Right lung (tissue), 5 donors: ENCODE data around the gene CEP152. TPM values are rescaled to one million over a fixed set of nuclear protein-coding genes. Genes with fewer than 3 reads are reported as not detected.

Experiments
- DNase-seq, 2 donors: peaks; one replicate each; pipeline ENCODE4 v3.0.0-alpha.2; 2013
- polyA plus RNA-seq, 5 donors: library from polyadenylated mRNA; unstranded; fragments of 120-200 nt; gene quantifications; one replicate each; pipeline versions ENCODE4 v1.2.1 to v1.2.3, GENCODE V29; 2013; ENCODE audit warnings: inconsistent platforms in 1 of 5, low replicate concordance in 1 of 5; ENCODE audit not compliant: insufficient read length in 5 of 5, insufficient read depth in 1 of 5

Gene CEP152
- polyA plus RNA-seq, 5 donors, result 5.7 to 14.7 (median 13.0) TPM

DNA sequence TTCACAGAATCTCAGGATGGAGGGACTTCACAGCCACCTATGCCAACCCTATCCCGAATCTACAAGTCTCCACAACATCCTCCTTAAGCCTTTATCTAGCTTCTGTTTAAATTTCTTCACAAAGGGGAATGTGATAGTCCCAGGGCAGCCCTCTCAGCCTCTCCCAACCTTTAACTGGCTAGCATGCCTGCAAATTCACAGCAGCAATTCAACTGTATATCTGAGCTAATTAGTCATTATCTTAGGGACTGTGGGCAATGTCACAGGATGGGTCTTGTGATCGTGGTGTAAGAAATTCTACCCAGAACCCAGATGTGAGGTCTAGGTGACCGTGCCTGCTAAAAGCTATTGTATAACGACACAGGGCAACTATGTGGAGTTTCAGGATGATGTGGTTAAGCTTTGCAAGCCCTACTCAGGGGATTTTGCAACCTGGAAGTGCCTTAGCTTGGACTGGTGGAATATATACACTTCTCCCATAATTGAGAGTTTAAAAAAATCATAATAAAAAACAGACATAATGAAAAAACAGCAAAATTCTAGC, 99.8 kb downstream of the CEP152 start:
- no peak for DNase-seq

DNA sequence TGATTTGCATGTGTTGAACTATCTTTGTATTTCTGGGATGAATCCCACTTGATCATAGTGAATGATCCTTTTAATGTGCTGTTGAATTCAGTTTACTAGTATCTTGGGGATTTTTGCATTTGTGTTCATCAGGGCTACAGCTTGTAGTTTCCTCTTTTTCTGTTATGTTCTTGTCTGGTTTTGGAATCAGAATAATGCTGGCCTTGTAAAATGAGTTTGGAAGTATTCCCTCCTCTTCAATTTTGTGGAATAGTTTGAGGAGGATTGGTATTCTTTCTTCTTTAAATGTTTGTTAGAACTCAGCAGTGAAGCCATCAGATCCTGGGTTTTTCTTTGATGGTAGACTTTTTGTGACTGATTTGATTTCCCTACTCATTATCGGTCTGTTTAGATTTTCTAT, 102.2 kb downstream of the CEP152 start:
- no peak for DNase-seq

DNA sequence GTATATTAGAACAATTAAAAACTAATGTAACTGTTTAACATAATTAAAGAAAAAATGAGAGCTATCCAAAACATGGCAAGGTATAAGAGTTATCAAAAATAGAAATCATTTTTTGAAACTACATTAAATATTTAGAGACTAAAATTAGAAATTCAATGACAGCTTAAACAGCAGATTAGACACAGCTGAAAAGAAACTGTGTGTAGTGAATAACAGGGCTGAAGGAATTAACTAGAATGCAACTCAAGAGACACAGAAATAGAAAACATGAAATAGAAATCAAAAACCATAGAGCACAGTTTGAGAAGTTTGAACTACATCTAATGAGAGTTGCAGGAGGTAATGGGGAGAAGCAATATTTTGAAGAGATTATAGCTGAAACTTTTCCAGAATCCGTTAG, 105.5 kb downstream of the CEP152 start:
- no peak for DNase-seq

DNA sequence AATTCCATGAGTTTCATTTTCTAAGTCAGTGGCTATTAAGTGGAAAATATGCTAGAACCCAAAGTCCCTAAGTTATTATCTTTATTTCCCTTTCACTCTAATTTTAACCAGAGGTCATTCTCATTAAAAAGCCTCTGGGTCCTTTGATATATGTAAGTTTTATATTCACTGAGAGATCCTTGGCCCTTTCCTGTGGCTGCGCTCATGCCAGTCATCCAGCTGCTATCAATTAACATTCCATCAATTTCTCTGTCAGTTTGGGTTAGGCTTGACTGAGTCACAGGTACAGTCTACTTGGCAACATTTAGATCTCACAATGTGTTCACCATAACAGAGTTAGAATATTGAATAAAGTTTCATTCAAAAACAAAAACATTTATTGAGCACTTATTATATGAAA, 107.3 kb downstream of the CEP152 start:
- DNase-seq, result no peak

DNA sequence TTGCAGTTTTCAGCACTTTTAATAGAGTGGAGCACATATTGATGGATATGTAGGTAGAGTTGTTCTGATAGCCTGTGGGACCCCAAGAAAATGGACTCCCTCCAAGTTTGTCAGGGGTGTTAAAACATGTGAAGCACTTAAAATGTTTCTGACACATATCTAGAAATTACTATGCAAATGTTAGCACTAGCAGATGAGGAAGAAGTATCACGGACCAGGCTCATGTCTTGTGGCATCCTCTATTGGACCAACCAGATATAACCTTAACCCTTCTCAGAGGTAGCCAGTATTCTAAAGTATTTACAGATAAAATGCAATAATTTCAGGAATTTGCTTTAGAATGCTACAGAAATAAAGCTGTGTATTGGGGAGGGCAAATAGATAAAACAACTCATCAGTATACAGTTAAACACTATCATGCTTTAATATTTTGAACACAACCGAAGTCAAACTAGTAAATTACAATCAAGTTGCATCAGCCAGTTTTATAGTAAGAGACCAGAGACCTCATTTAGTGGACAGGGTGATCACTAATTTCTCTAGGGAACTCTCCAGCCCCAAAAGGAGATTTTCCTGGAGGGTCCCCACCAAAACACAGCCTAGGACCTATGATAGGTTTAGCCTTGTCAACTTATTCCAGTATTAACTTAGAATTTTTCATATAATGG, 108.2 kb downstream of the CEP152 start:
- no peak for DNase-seq

DNA sequence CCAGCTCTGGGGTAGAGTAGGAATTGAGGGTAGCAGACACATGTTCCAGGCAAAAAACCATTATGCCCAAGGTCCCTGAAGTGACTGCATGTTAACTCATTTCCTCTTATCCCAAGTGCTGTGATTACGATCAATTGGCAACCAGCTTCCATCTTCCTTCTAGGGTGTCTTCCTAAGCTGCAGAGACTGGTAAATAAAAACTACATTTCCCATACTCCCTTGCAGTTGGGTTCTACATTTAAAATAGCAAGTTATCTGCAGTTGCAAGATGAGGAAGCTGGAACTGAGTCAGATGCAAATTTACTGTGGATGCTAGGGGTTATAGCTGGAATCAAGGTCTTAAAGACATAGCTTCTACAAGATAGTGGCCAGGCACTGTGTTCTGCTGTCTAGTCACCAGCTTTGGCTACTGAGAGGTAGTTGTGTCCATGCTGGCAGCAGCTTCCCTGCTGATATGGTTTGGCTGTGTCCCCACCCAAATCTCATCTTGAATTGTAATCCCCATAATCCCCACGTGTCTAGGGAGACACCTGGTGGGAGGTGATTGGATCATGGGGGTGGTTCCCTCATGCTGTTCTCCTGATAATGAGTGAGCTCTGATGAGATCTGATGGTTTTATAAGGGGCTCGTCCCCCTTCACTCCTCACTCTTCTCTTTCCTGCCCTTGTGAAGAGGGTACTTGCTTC, 114.1 kb downstream of the CEP152 start:
- DNase-seq, result no peak

DNA sequence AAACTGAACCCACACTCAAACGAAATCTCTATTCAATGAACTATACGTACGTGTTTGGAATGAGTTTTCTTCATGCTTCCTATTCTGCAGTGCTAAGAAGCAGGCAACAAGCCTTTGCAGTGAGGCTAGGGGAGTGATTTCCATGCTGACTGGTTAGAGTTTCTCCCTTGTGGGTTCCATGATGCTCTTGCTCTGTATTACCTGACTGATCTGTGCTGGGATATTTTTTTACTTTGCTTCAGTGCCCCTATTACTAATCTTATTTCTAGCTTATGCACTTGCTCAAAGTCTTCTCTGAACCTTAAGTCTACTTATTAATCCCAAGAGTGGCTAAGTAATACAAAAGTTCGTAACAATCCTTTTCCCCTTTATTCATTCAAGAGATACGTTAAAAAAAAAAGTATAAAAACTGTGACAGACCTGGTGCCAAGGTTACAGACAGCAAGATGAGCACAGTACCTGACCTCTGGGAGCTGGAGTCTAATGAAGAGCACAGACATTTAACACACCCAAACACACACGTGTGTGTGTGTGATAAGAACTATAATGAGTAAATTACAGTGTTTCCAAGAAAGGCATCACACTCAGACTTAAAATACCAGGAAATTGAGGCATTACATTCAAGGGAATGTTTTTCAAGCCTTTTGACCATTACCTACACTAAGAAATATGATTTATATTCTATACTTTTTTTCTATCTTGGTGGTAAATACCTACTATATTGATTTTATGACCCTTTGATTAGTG, 114.9 kb downstream of the CEP152 start:
- DNase-seq, result no peak

DNA sequence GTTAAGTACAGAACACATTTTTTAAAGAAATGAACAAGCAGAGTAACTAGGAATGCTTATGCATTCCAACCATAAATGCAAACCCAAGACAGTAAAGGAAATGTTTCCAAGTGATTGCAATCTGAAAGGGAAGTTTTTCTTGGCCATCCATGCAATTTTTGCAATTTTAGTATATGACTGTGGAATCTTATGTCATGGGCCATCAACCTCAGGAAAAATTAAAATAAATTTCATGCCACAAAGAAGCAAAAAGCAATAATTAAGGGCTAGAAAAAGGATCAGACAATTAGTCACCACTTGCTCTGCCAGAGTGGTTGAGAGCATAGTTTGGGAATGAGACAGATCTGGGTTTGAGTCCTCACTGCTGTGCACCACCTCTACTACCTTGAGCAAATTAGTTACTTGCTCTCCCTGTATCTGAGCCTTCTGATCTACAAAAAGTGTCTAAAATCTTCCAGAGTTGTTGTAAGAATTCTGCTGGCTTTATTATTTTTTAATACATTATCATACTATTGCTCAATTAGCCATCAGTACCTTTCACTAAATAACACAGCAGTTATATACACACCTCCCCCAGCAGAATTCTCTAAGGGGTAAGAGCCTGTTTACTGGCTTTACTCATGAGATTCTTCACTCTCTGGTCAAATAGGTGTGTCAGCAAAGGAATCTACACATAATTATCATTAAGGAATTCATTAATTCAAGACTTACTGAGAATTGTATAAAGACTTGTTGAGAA, 115.6 kb downstream of the CEP152 start:
- DNase-seq, result no peak

DNA sequence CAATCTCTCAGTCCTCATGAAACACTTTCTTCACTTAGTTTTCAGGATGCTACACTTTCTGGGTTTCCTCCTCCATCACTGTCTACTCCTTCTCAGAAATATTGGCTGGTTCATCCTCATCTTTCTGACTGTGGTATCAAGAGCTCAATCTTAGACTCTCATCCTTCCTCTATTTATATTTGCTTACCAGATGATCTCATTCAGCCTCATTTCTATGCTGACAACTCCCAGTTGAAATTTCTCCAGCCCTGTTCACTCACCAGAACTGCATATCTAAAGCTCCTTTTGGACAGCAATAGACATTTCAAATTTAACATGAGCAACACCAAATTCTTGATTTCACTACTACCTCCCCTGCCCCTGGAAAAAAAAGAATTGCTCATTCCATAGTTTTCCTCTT, 117.4 kb downstream of the CEP152 start:
- no peak for DNase-seq

DNA sequence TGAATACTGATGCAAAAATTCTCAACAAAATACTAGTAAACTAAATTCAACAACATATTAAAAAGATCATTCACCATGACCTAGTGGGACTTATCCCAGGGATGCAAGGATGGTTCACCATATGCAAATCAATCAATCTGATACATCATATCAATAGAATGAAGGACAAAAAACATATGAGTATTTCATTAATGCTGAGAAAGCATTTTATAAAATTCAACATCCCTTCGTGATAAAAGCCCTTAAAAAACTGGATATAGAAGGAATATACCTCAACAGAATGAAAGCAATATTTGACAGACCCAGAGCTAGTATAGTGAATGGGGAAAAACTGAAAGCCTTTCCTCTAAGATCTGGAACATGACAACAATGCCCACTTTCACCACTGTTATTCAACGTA, 122.4 kb downstream of the CEP152 start:
- no peak for DNase-seq

Other genes starting within 250 kb of the CEP152 start
- 10 to 100 TPM; 78.7 to 99.3 (median 85.4) TPM for gene FBN1, start 165.4 kb downstream of the CEP152 start, polyA plus RNA-seq
- gene EID1, start 67.1 kb upstream of the CEP152 start, polyA plus RNA-seq, result 100 to 1,000 TPM; 234 to 317 (median 287) TPM
- gene SHC4, start 152.8 kb upstream of the CEP152 start, polyA plus RNA-seq, result 1 to 10 TPM in 3 of 5 donors, under 1 TPM in 2; 0.83 to 1.2 (median 1.2) TPM
- gene SECISBP2L, start 235.4 kb upstream of the CEP152 start, polyA plus RNA-seq, result 10 to 100 TPM; 47.6 to 89.1 (median 81.8) TPM